NCI-H2029 (cell line): Measurements from ENCODE around the gene PTH1R.

Experiments used
- DNase-seq: peaks from one replicate; lab custom pipeline; 2025; lab: John Stamatoyannopoulos, UW

PTH1R gene

GRCh38 chr3:46913644-46914043 lies 36.1 kb downstream of the PTH1R start:
- DNase-seq = peak; percentile 98

GRCh38 chr3:46914849-46915248 lies 37.3 kb downstream of the PTH1R start:
- DNase-seq = no peak

GRCh38 chr3:46915297-46915822 lies 37.8 kb downstream of the PTH1R start:
- DNase-seq = no peak

- DNase-seq = no peak
These were observed 38.8 kb downstream of the PTH1R start for GRCh38 chr3:46916278-46916677.

GRCh38 chr3:46916799-46917198 lies 39.3 kb downstream of the PTH1R start:
- DNase-seq = no peak

GRCh38 chr3:46917257-46917656 lies 39.7 kb downstream of the PTH1R start:
- DNase-seq = no peak

- DNase-seq = no peak
These were observed 40.7 kb downstream of the PTH1R start for GRCh38 chr3:46918202-46918601.

GRCh38 chr3:46918634-46919033 lies 41.1 kb downstream of the PTH1R start:
- DNase-seq = no peak

- DNase-seq = no peak
These were observed 43.5 kb downstream of the PTH1R start for GRCh38 chr3:46921041-46921440.

- no peak for DNase-seq
These were observed 44.4 kb downstream of the PTH1R start for GRCh38 chr3:46921871-46922271.

- no peak for DNase-seq
These were observed 44.9 kb downstream of the PTH1R start for GRCh38 chr3:46922426-46922825.

GRCh38 chr3:46922871-46923558 lies 45.5 kb downstream of the PTH1R start:
- DNase-seq = no peak

- DNase-seq = peak; percentile 14
These were observed 46.2 kb downstream of the PTH1R start for GRCh38 chr3:46923559-46924350.

GRCh38 chr3:46924921-46925584 lies 47.5 kb downstream of the PTH1R start:
- DNase-seq = no peak

GRCh38 chr3:46925585-46925934 lies 48.0 kb downstream of the PTH1R start:
- DNase-seq = peak; percentile 46

- DNase-seq = peak; percentile 48
These were observed 48.5 kb downstream of the PTH1R start for GRCh38 chr3:46926039-46926438.

GRCh38 chr3:46926447-46926846 lies 48.9 kb downstream of the PTH1R start:
- no peak for DNase-seq

GRCh38 chr3:46926871-46927717 lies 49.6 kb downstream of the PTH1R start:
- no peak for DNase-seq

GRCh38 chr3:46927718-46928073 lies 50.2 kb downstream of the PTH1R start:
- no peak for DNase-seq

GRCh38 chr3:46928282-46928681 lies 50.8 kb downstream of the PTH1R start:
- DNase-seq = no peak

- DNase-seq = peak; percentile 60
These were observed 51.8 kb downstream of the PTH1R start for GRCh38 chr3:46929324-46929723.
